Ectodermal cell (in vitro differentiated cells): ENCODE data around the gene MRPL55.
A peak's percentile ranks its signal among the peaks of the same experiment; 100 is the strongest.
"Not testable (repeated sequence)": the region's sequence is repeated elsewhere in the genome, so short reads cannot be mapped to it uniquely, and the experiment has no call there.

Experiments used
- H3K27ac ChIP-seq: 2 replicates; pipeline ENCODE4 v1.7.0; 2013; ENCODE audit warnings: mild to moderate bottlenecking, low read depth, low read length; ENCODE audit not compliant: insufficient read depth, poor library complexity, severe bottlenecking
- H3K27me3 ChIP-seq: 2 replicates; pipeline ENCODE4 v1.7.0; 2013; ENCODE audit warnings: mild to moderate bottlenecking, low read length; ENCODE audit not compliant: insufficient read depth, control insufficient read depth, poor library complexity, severe bottlenecking
- H3K36me3 ChIP-seq: one replicate; pipeline ENCODE4 v1.7.0; 2013; ENCODE audit warnings: low read length; ENCODE audit not compliant: control insufficient read depth, insufficient read depth
- H3K4me1 ChIP-seq: one replicate; pipeline ENCODE4 v1.7.0; 2013; ENCODE audit warnings: low read length; ENCODE audit not compliant: control insufficient read depth, insufficient read depth
- H3K4me3 ChIP-seq: 2 replicates; pipeline ENCODE4 v1.7.0; 2013; ENCODE audit warnings: low read depth, low read length, control low read depth; ENCODE audit not compliant: insufficient read depth
- H3K9me3 ChIP-seq: 2 replicates; pipeline ENCODE4 v1.7.0; 2013; ENCODE audit warnings: mild to moderate bottlenecking, low read length, moderate library complexity; ENCODE audit not compliant: control insufficient read depth
- WGBS, 2 experiments: methylation state at CpG; one replicate each; pipeline ENCODE4 v1.1.7; 2013; ENCODE audit warnings: missing lambda C conversion rate in 2 of 2; 5-methylcytosine and 5-hydroxymethylcytosine counted together

Gene MRPL55

GRCh38 chr1:228120857-228121489, 11.9 kb upstream of the MRPL55 start:
- peaks cover 3% of the 10 kb centered on the region for H3K9me3 ChIP-seq

DNA sequence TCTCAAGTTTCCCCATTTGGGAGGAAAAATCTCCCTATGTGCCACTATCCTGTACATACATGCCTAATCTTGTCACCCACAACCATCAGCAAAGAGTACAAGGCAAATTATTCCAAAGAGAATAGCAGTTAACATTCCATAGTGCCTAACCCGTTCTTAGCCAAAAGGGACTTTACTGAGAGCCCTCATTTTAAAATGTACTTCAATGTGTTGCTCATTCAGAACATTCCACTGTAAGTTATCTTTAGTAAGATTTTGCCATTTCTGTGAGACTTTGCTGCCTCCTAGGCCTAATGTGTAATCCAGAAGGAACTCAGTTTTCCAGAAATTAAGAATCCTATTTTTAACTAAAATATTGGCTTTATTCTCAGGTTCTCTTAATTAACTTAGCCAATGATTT, 11.3 kb upstream of the MRPL55 start:
- Histone ChIP-seq H3K36me3 (no peaks in the 10 kb centered on the region), H3K9me3 (peaks cover 3% of the 10 kb centered on the region), H3K4me1 (no peaks in the 10 kb centered on the region), H3K27me3 (peaks cover 12% of the 10 kb centered on the region), H3K27ac (no peak overlapping the region), H3K4me3 (no peak overlapping the region)
- 79 to 89% methylated on average over 1 of the region's 1 CpG for WGBS, 2 experiments

More at GRCh38 chr1:228120857-228121489, 11.9 kb upstream of the MRPL55 start:
- Histone ChIP-seq H3K27me3 (peaks cover 13% of the 10 kb centered on the region), H3K27ac (no peak overlapping the region), H3K36me3 (no peaks in the 10 kb centered on the region), H3K4me1 (no peaks in the 10 kb centered on the region), H3K4me3 (no peak overlapping the region)
- 85 to 86% methylated on average over 4 to 5 of the region's 5 CpGs for WGBS, 2 experiments

GRCh38 chr1:228118040-228118439, 8.9 kb upstream of the MRPL55 start:
- Histone ChIP-seq H3K27ac (no peak overlapping the region), H3K27me3 (peaks cover 5% of the 10 kb centered on the region), H3K4me3 (no peak overlapping the region), H3K36me3 (no peaks in the 10 kb centered on the region), H3K9me3 (peaks cover 3% of the 10 kb centered on the region), H3K4me1 (no peaks in the 10 kb centered on the region)
- WGBS, 2 experiments: 78 to 90% methylated on average over 1 to 2 of the region's 2 CpGs

DNA sequence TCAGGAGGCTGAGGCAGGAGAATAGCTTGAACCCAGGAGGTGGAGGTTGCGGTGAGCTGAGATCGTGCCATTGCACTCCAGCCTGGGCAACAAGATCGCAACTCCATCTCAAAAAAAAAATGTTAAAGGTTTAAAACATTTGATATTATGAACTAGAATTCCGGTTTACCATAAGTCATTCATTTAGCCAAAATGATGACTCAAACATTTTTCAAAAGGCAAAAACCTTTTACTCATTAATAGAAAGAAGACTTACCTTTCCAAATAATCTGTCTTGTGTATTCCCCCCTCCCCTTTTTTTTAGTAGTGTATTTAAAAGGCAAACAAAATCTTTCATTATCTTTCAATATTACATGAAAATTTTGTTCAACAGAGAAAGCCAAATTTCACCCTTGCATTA, 8.2 kb upstream of the MRPL55 start:
- Histone ChIP-seq H3K36me3 (no peaks in the 10 kb centered on the region), H3K27me3 (no peaks in the 10 kb centered on the region), H3K9me3 (peaks cover 3% of the 10 kb centered on the region), H3K4me1 (no peaks in the 10 kb centered on the region), H3K4me3 (no peak overlapping the region), H3K27ac (no peak overlapping the region)
- 86% methylated on average over 2 to 4 of the region's 4 CpGs for WGBS, 2 experiments

- peaks cover 6% of the 10 kb centered on the region for H3K4me1 ChIP-seq
Measured at GRCh38 chr1:228114827-228115226, 5.7 kb upstream of the MRPL55 start.

DNA sequence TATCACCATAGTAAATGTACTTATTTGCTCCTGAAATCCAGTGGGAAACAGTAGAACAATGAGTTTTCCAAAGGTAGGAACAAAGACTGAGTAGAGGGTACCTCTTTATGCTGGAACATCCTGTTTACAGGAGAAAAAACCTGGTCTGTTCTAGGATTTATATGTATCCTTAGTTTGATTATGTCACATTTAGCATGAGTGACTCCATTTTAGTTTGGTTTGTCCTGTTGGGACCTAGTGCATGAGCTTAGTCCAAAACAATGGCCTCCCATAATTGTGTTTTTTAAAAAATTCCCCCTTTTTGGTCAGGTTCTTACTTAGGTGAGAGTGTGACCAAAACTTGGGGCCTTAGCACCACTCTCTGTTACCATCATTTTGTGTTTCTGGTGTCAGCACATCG, 3.5 kb upstream of the MRPL55 start:
- Histone ChIP-seq H3K27ac (no peak overlapping the region), H3K27me3 (peaks cover 15% of the 10 kb centered on the region), H3K36me3 (no peaks in the 10 kb centered on the region), H3K4me3 (no peak overlapping the region), H3K4me1 (peaks cover 7% of the 10 kb centered on the region), H3K9me3 (peaks cover 3% of the 10 kb centered on the region)
- WGBS, 2 experiments: 85 to 94% methylated on average over 1 of the region's 1 CpG

More at GRCh38 chr1:228114827-228115226, 5.7 kb upstream of the MRPL55 start:
- peaks cover 3% of the 10 kb centered on the region for H3K9me3 ChIP-seq
- H3K4me3 ChIP-seq: no peak overlapping the region
- no peaks in the 10 kb centered on the region for H3K36me3 ChIP-seq
- H3K27ac ChIP-seq: no peak overlapping the region
- H3K27me3 ChIP-seq: peaks cover 11% of the 10 kb centered on the region
- WGBS, 2 experiments: 90 to 100% methylated on average over 2 of the region's 3 CpGs

DNA sequence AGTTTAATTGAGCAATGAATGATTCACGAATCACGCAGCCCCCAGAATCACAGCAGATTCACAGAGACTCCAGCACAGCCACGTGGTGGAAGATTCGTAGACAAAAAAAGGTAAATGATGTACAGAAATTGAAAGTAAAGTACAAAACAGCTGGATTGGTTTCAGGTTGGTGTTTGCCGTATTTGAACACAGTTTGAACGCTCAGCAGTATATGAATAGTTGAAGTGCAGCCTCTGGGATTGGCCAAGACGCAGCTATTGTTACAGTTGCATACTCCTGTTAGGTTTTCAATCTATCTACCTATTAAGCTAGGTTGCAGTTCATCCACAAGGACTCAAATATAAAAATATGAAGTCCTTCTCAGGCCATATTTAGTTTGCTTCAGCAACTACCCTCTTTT, 3.1 kb upstream of the MRPL55 start:
- Histone ChIP-seq H3K27ac (no peak overlapping the region), H3K4me3 (no peak overlapping the region), H3K9me3 (peaks cover under 1% of the 10 kb centered on the region), H3K4me1 (peaks cover 7% of the 10 kb centered on the region), H3K36me3 (no peaks in the 10 kb centered on the region), H3K27me3 (peaks cover 15% of the 10 kb centered on the region)
- 91 to 92% methylated on average over 7 of the region's 7 CpGs for WGBS, 2 experiments

DNA sequence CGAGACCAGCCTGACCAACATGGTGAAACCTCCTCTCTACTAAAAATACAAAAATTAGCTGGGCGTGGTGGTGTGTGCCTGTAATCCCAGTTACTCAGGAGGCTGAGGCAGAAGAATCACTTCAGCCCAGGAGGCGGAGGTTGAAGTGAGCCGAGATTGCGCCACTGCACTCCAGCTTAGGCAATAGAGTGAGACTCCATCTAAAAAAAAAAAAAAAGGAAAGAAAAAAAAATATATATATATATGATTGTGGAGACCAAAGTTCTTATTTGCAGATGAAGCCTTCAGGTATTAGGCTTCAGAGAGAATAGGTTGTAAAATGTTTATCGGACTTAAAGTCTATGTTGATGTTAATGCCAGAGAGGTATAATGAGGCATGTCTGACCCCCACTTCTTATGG, 2.2 kb upstream of the MRPL55 start:
- not testable (repeated sequence) for H3K4me1 ChIP-seq, H3K4me3 ChIP-seq, H3K36me3 ChIP-seq, H3K9me3 ChIP-seq, H3K27ac ChIP-seq
- 92 to 98% methylated on average over 5 to 6 of the region's 6 CpGs for WGBS, 2 experiments
- H3K27me3 ChIP-seq: peaks cover 15% of the 10 kb centered on the region

DNA sequence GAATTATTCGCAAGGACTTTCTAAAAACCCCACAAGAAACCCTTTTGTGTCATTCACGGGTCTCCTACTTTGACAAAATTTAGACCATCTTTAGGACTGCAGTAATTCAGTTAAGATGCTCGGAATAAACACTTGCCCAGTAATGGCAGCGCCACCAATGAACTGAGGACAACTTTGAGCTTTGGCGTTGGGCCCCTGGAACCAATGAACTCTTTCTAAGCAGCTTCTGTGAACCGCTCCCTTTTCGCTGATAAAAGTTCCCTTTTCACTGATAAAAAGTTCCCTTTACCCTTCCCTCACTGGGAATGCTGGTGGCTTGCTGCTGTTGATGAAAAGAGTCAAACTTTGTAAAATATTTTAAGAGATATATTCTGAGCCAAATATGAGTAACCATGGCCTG, 1.5 kb upstream of the MRPL55 start:
- peak overlapping the region; percentile 79 for H3K4me3 ChIP-seq
- peaks cover 15% of the 10 kb centered on the region for H3K27me3 ChIP-seq
- H3K4me1 ChIP-seq: peaks cover 7% of the 10 kb centered on the region
- 91 to 92% methylated on average over 7 of the region's 7 CpGs for WGBS, 2 experiments
- no peaks in the 10 kb centered on the region for H3K9me3 ChIP-seq
- H3K27ac ChIP-seq: no peak overlapping the region
- H3K36me3 ChIP-seq: peaks cover 5% of the 10 kb centered on the region

DNA sequence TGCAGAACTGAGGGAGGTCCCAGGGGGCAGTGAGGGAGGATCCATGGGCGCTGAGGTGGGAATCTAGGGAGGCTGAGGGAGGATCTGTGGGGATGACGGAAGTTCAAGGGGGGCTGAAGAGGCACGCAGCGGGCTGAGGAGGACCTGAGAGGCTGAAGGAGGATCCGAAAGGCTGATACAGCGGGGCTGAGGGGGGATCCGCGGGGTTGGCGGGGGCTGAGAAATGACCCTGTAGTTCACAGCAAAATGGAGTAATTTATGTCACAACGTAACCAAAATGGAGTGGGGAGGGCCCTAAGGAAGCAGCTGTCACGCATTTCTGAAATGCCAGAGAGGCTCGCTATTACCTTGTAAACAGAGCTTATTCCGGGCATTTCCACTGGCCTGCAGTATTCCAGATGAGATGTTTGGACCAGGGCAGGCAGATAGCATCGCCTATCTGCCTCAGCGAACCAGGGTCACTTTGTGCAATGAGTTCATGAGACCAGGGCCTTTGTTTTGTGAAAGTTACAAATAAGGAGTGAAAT, 926 bp upstream of the MRPL55 start:
- WGBS, 2 experiments: 50 to 51% methylated on average over 15 of the region's 15 CpGs
- H3K27ac ChIP-seq: no peak overlapping the region
- peak overlapping the region; percentile 79 for H3K4me3 ChIP-seq

More for the DNA sequence above, 926 bp upstream of the MRPL55 start:
- Histone ChIP-seq H3K9me3 (no peaks in the 10 kb centered on the region), H3K27me3 (peaks cover 15% of the 10 kb centered on the region), H3K36me3 (peaks cover 5% of the 10 kb centered on the region), H3K4me1 (peaks cover 7% of the 10 kb centered on the region)
